K562 (cell line): ENCODE data around the gene CDKL1. TPM values are rescaled to one million over a fixed set of nuclear protein-coding genes. Genes with fewer than 3 reads are reported as not detected.
A peak's percentile ranks its signal among the peaks of the same experiment; 100 is the strongest.

Experiments
- C11orf30 ChIP-seq: fragments of 450-650 bp; IDR thresholded peaks from 2 replicates; pipeline ENCODE4 v1.6.1; 2016; ENCODE audit warnings: low read depth, mild to moderate bottlenecking
- CBFA2T2 ChIP-seq: fragments of 450-650 bp; conservative IDR thresholded peaks from 2 replicates; pipeline ENCODE4 v1.6.1; 2017; ENCODE audit warnings: mild to moderate bottlenecking
- CBFA2T3 ChIP-seq: fragments of 450-650 bp; IDR thresholded peaks from 2 replicates; pipeline ENCODE4 v1.6.1; 2017
- CREM ChIP-seq: IDR thresholded peaks from 2 replicates; pipeline ENCODE4 v1.6.1; 2014; ENCODE audit warnings: antibody characterized with exemption, low read depth
- EGR1 ChIP-seq: fragments of 450-650 bp; conservative IDR thresholded peaks from 2 replicates; pipeline ENCODE4 v1.6.1; 2017; ENCODE audit warnings: mild to moderate bottlenecking
- GABPA ChIP-seq: fragments of 200-800 bp; sonication (Bioruptor generic); conservative IDR thresholded peaks from 2 replicates; pipeline ENCODE4 v1.6.1; 2016; ENCODE audit warnings: low read depth, missing genetic modification characterization, missing compliant biosample characterization
- MEIS2 ChIP-seq: fragments of 450-650 bp; IDR thresholded peaks from 2 replicates; pipeline ENCODE4 v1.6.1; 2014; ENCODE audit warnings: mild to moderate bottlenecking; ENCODE audit not compliant: partially characterized antibody
- PHB ChIP-seq: fragments of 250-450 bp; sonication (Bioruptor Pico); IDR thresholded peaks from 2 replicates; pipeline ENCODE4 v1.5.0; 2021
- POLR2H ChIP-seq: IDR thresholded peaks from 2 replicates; pipeline ENCODE4 v1.6.1; 2016; ENCODE audit warnings: missing genetic modification characterization, low read depth, mild to moderate bottlenecking, control low read depth, missing compliant biosample characterization, moderate library complexity
- RAD51 ChIP-seq: fragments of 450-650 bp; IDR thresholded peaks from 2 replicates; pipeline ENCODE4 v1.7.1; 2016; ENCODE audit warnings: low read depth, mild to moderate bottlenecking, borderline replicate concordance
- TARDBP ChIP-seq: fragments of 450-650 bp; IDR thresholded peaks from 2 replicates; pipeline ENCODE4 v1.6.1; 2016
- TCF3 ChIP-seq: sonication (generic); formaldehyde crosslinking; IDR thresholded peaks from 2 replicates; pipeline ENCODE4 v1.4.0; 2020; ENCODE audit warnings: mild to moderate bottlenecking, missing genetic modification reagents
- YBX1 ChIP-seq: fragments of 450-650 bp; IDR thresholded peaks from 2 replicates; pipeline ENCODE4 v1.7.1; 2016; ENCODE audit warnings: mild to moderate bottlenecking
- ZBTB17 ChIP-seq: fragments of 450-650 bp; formaldehyde crosslinking; IDR thresholded peaks from 2 replicates; pipeline ENCODE4 v1.4.0; 2020; ENCODE audit warnings: mild to moderate bottlenecking
- ZNF146 ChIP-seq: IDR thresholded peaks from one replicate; pipeline ENCODE4 v1.6.1; 2018; ENCODE audit warnings: missing compliant biosample characterization; ENCODE audit not compliant: unreplicated experiment
- ZNF316 ChIP-seq: fragments of 450-650 bp; IDR thresholded peaks from 2 replicates; pipeline ENCODE4 v1.6.1; 2016
- ZNF436 ChIP-seq: fragments of 250-450, 450-650 bp; sonication (Bioruptor Pico); formaldehyde crosslinking; IDR thresholded peaks from 2 replicates; pipeline ENCODE4 v1.7.0; 2020; ENCODE audit warnings: mild to moderate bottlenecking
- polyA plus RNA-seq, 8 experiments: library from polyadenylated mRNA; depleted of rRNA in 4 of 8; stranded (reverse) in 5 of 8; unstranded in 3 of 8; fragments of >200 nt; fragmentation: Nextera tagmentation in 2 of 8; fragmentation: Illumina TruSeq in 1 of 8; extraction: Ambion mirVana in 2 of 8; extraction: Trizol in 1 of 8; gene quantifications; 2 replicates each; pipeline versions ENCODE4 v1.2.1 to v1.2.3, GENCODE V29; 2011 to 2014; ENCODE audit warnings: inconsistent platforms in 1 of 8, missing spikeins in 1 of 8
- total RNA-seq, 7 experiments: library from RNA; depleted of rRNA in 6 of 7; stranded (reverse); fragments of >200 nt in 6 of 7; fragmentation: Illumina TruSeq in 2 of 7; extraction: Trizol in 2 of 7; gene quantifications; 2 replicates each; pipeline versions ENCODE4 v1.2.1 to v1.2.3, GENCODE V29; 2011 to 2021; ENCODE audit warnings: low replicate concordance in 1 of 7
- TF ChIP-seq, protein P1 (sequence below): sonication (generic); formaldehyde crosslinking; IDR thresholded peaks from 2 replicates; pipeline ENCODE4 v1.8.0; 2022; ENCODE audit warnings: missing genetic modification reagents, mild to moderate bottlenecking, moderate library complexity, borderline replicate concordance
- TF ChIP-seq, protein P2 (sequence below): fragments of 450-650 bp; IDR thresholded peaks from 2 replicates; pipeline ENCODE4 v1.6.1; 2017; ENCODE audit warnings: mild to moderate bottlenecking, moderate library complexity
- TF ChIP-seq, protein P3 (sequence below): fragments of 200-800 bp; sonication (Bioruptor generic); IDR thresholded peaks from 2 replicates; pipeline ENCODE4 v1.6.1; 2017; ENCODE audit warnings: missing genetic modification characterization, missing compliant biosample characterization
- TF ChIP-seq, protein P4 (sequence below): fragments of 450-650 bp; formaldehyde crosslinking; IDR thresholded peaks from 2 replicates; pipeline ENCODE4 v1.4.0; 2020; ENCODE audit warnings: mild to moderate bottlenecking

CDKL1 gene
- total and polyA plus RNA-seq, 9 of the 15 experiments (the other 6 are each of a cell fraction or from before 2014, with no cell fraction given): 2.3 to 35.0 (median 7.5) TPM

DNA sequence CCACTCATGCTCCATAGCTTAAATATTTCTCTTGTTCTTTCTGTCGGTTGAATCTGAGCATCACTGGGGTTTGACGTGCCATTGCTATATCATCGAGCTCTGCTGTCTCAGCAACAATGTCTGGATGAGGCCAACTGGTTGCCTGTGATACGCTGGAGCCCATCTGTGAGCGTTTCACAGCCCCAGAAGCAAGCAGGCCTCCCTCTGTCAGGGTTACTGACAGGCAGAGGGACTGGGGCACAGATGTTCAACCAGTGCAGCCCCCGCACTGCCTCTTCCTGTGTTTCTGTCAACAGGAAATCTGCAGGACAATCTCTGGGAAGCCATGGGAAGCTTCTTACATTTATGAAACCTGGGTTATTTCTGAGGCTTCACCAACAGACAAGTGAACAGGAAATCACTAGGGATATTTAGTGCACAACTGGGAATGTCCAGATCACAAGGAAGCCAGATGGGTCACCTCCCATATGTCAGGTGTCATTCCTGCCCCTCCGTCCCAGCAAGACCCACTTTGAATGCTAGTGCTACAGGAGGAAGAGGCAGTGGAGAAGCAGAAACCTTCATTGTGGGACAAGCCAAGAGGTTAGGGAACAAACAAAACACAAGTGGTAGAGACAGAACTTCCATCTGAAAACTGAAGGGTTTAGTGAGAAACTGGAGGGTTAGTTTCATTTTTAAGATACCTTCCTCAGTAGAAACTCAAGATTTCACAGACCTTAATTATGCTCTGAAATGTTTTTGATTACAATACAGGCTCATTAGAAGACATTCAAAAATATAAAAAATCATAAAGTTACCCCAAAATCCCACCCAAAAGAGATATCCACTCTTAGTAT lies 60.5 kb downstream of the CDKL1 start (continued):
- TF ChIP-seq, protein P1, sequence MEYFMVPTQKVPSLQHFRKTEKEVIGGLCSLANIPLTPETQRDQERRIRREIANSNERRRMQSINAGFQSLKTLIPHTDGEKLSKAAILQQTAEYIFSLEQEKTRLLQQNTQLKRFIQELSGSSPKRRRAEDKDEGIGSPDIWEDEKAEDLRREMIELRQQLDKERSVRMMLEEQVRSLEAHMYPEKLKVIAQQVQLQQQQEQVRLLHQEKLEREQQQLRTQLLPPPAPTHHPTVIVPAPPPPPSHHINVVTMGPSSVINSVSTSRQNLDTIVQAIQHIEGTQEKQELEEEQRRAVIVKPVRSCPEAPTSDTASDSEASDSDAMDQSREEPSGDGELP (CRISPR knock-in tag): peak; percentile 69; the same call in 1 of the 2 replicates
- TF ChIP-seq MEIS2 (peak; percentile 20), C11orf30 (peak; percentile 35; the same call in 1 of the 2 replicates), EGR1 (peak; percentile 35; the same call in 1 of the 2 replicates), TCF3 (peak; percentile 44), TARDBP (no peak), GABPA (tag) (peak; percentile 23; the same call in 1 of the 2 replicates), CREM (no peak), CBFA2T3 (peak; percentile 77), YBX1 (no peak), POLR2H (tag) (no peak), ZNF316 (peak; percentile 42), ZNF436 (CRISPR knock-in tag) (no peak), ZNF146 (CRISPR knock-in tag) (no peak), RAD51 (no peak), PHB (CRISPR knock-in tag) (no peak), ZBTB17 (peak; percentile 78), CBFA2T2 (peak; percentile 68)
- TF ChIP-seq, protein P2, sequence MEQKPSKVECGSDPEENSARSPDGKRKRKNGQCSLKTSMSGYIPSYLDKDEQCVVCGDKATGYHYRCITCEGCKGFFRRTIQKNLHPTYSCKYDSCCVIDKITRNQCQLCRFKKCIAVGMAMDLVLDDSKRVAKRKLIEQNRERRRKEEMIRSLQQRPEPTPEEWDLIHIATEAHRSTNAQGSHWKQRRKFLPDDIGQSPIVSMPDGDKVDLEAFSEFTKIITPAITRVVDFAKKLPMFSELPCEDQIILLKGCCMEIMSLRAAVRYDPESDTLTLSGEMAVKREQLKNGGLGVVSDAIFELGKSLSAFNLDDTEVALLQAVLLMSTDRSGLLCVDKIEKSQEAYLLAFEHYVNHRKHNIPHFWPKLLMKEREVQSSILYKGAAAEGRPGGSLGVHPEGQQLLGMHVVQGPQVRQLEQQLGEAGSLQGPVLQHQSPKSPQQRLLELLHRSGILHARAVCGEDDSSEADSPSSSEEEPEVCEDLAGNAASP: no peak
- TF ChIP-seq, protein P3, sequence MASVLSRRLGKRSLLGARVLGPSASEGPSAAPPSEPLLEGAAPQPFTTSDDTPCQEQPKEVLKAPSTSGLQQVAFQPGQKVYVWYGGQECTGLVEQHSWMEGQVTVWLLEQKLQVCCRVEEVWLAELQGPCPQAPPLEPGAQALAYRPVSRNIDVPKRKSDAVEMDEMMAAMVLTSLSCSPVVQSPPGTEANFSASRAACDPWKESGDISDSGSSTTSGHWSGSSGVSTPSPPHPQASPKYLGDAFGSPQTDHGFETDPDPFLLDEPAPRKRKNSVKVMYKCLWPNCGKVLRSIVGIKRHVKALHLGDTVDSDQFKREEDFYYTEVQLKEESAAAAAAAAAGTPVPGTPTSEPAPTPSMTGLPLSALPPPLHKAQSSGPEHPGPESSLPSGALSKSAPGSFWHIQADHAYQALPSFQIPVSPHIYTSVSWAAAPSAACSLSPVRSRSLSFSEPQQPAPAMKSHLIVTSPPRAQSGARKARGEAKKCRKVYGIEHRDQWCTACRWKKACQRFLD (CRISPR knock-in tag): no peak
- TF ChIP-seq, protein P4, sequence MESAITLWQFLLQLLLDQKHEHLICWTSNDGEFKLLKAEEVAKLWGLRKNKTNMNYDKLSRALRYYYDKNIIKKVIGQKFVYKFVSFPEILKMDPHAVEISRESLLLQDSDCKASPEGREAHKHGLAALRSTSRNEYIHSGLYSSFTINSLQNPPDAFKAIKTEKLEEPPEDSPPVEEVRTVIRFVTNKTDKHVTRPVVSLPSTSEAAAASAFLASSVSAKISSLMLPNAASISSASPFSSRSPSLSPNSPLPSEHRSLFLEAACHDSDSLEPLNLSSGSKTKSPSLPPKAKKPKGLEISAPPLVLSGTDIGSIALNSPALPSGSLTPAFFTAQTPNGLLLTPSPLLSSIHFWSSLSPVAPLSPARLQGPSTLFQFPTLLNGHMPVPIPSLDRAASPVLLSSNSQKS: no peak
